Activated naive CD4-positive, alpha-beta T cell treated with anti-CD3 and anti-CD28 coated beads for 36 hours (primary cell): ENCODE results near the gene BLMH. TPM values are rescaled to one million over a fixed set of nuclear protein-coding genes. Genes with fewer than 3 reads are reported as not detected.

Source experiments
- CTCF ChIA-PET: fragments of 350-600 bp; sonication (Branson Sonifier 250); formaldehyde crosslinking; loops from one replicate; lab custom pipeline; 2021; ENCODE audit warnings: antibody characterized with exemption; lab: Charles Lee
- DNase-seq: peaks from one replicate; pipeline ENCODE4 v3.0.0-alpha.2; 2020
- H3K27ac Mint-ChIP-seq: one replicate; pipeline ENCODE4 v1.8.0; 2021; ENCODE audit warnings: mild to moderate bottlenecking, mixed read lengths
- H3K27me3 Mint-ChIP-seq: one replicate; pipeline ENCODE4 v1.8.0; 2021; ENCODE audit warnings: low read depth, mixed read lengths
- H3K36me3 Mint-ChIP-seq: one replicate; pipeline ENCODE4 v1.8.0; 2021; ENCODE audit warnings: low read depth, mixed read lengths
- H3K4me1 Mint-ChIP-seq: one replicate; pipeline ENCODE4 v1.8.0; 2021; ENCODE audit warnings: low read depth, mixed read lengths
- H3K4me3 Mint-ChIP-seq: one replicate; pipeline ENCODE4 v1.8.0; 2021; ENCODE audit warnings: mild to moderate bottlenecking, moderate library complexity, mixed read lengths
- H3K9me3 Mint-ChIP-seq: one replicate; pipeline ENCODE4 v1.8.0; 2021; ENCODE audit warnings: mixed read lengths
- intact Hi-C: fragments of 100-400 bp; cut with micrococcal nuclease; formaldehyde crosslinking; loops from one replicate; pipeline ENCODE4 v1.15.1; 2023
- total RNA-seq, 2 experiments: library from RNA; stranded (reverse); gene quantifications; one replicate each; pipeline ENCODE4 v1.2.3, GENCODE V29; 2021

Gene BLMH
- total RNA-seq, 2 experiments from 2014 or later: 60.9 to 61.5 TPM

DNA sequence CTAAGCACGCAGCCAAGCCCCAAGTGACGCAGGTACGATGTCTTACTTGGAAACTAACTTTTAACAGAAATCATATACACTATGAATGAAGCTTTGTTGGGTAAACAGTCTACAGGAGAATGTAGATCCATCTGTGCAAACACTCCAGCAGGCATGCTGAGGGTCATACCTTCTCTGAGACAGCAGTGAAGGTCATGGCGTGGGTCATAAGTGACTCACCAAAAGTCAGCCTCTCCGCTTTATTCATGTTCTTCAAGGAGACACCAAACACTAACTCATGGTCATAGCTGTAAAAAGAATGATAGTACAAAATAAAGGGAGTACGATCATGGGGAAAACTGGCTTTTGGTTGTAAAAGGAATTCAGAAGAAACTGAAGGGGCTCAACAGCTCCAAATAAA lies 20.6 kb downstream of the BLMH start:
- Mint-ChIP-seq H3K4me3 (no peak overlapping the region), H3K4me1 (no peaks in the 10 kb centered on the region), H3K36me3 (peaks cover 58% of the 10 kb centered on the region), H3K9me3 (no peaks in the 10 kb centered on the region), H3K27me3 (no peaks in the 10 kb centered on the region), H3K27ac (no peak overlapping the region)
- intact Hi-C loops: no loop called here
- CTCF ChIA-PET: interaction anchor here (0.9 kb wide), 1 partner anchor 65 kb away, joined by 3 read pairs; no protein-coding TSS in a partner anchor
- no peak for DNase-seq

DNA sequence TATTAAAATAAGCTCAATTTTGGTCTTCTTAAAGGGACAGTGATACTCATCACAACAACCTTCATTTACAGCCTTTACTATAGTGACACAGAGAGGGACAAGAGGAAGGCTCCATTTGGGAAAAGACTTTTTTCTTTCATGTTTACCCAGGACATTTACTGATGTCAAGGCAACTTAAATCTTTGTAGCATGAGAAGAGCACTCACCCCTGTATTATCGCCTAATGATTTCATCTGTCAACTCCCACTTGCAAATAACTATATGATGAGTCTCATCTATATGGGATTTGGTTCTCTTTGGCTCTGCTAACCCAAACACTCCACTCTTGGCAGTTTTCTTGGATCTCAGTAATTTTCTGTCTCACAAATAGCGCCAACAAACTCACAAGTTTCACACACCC lies 24.1 kb downstream of the BLMH start:
- Mint-ChIP-seq H3K4me1 (no peaks in the 10 kb centered on the region), H3K4me3 (no peak overlapping the region), H3K27me3 (no peaks in the 10 kb centered on the region), H3K9me3 (no peaks in the 10 kb centered on the region), H3K36me3 (peaks cover 48% of the 10 kb centered on the region), H3K27ac (no peak overlapping the region)
- no peak for DNase-seq
- intact Hi-C loops: no loop called here
- CTCF ChIA-PET: no interaction called here

DNA sequence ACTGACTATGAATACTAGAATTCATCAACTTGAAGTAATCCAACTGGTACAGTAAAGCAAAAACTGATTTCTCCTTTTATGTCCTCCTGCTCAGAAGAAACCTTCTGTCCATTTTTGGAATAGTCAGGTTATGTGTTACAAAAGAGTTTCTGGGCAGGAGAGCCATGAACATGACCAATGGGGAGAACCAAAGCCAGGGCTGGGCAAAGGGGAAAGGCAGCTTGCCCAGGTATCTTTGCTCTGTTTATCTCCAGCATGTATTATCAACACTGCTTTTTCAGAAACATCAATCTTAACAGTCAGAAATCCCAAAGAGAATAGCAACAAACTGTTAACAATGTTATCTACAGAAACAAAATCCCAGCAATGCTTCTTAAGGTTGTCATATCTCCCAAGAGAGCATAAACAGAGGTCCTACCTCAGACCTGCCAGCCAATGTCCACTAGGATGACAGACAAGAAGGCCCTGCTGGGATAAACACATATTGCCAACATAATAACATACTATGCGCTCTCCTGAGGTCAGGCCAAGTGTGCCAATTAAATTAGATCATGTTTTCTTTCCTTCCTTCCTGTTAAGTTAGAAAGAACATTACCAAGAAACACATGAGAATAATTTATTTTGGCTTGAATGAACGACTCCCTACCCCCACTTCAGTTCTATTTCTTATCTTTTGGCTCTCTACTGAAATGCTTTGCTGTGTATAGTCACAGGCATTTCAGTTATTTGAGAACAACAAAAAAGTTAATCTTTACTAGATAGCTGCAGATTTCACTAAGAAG lies 28.0 kb downstream of the BLMH start:
- H3K4me1 Mint-ChIP-seq: no peaks in the 10 kb centered on the region
- peaks cover 41% of the 10 kb centered on the region for H3K36me3 Mint-ChIP-seq
- CTCF ChIA-PET: interaction anchor here (0.6 to 1.0 kb wide), 3 partner anchors 9 to 159 kb away, joined by 4 to 7 read pairs (median 4); no protein-coding TSS in a partner anchor
- no peaks in the 10 kb centered on the region for H3K27me3 Mint-ChIP-seq
- no peaks in the 10 kb centered on the region for H3K9me3 Mint-ChIP-seq
- no peak overlapping the region for H3K27ac Mint-ChIP-seq
- no peak overlapping the region for H3K4me3 Mint-ChIP-seq
- intact Hi-C loops: no loop called here
- DNase-seq: no peak

DNA sequence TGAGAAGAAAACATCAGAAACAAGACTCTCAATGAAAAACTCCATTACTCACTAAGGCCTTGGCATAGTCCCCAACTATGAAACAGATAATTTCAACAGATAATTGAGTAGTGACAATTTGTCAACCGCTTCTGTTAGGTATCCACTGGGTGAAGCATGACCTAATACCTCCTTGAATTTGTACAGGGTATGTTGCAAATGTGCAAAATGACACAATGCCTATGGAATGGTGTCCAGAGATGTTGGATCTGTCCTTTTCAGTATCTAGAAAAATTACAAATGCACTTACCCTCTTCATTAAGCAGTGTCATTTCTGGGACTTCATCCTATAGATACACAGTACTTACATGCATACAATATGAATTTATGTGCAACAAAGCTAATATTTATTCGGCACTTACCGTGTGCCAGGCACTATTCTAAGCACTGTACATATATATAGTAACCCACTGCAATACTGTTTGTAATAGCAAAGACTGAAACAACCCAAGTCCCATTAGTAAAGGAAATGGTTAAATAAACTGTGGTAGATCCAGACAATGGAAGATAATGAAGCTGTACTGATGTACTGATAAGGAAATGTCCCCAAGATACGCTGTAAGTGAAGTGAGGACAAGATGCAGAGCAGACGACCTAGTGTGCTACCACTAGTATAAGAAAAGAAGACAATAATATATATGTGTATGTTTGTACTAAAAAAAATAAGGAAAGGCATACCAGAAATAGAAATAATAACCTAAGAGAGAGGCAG lies 34.8 kb downstream of the BLMH start:
- Mint-ChIP-seq H3K4me1 (no peaks in the 10 kb centered on the region), H3K27me3 (no peaks in the 10 kb centered on the region), H3K36me3 (peaks cover 16% of the 10 kb centered on the region), H3K4me3 (no peak overlapping the region), H3K27ac (no peak overlapping the region), H3K9me3 (no peaks in the 10 kb centered on the region)
- intact Hi-C loops: no loop called here
- no peak for DNase-seq
- CTCF ChIA-PET: interaction anchor here (0.5 to 1.6 kb wide), 2 partner anchors 80 to 112 kb away, joined by 4 to 5 read pairs; no protein-coding TSS in a partner anchor

DNA sequence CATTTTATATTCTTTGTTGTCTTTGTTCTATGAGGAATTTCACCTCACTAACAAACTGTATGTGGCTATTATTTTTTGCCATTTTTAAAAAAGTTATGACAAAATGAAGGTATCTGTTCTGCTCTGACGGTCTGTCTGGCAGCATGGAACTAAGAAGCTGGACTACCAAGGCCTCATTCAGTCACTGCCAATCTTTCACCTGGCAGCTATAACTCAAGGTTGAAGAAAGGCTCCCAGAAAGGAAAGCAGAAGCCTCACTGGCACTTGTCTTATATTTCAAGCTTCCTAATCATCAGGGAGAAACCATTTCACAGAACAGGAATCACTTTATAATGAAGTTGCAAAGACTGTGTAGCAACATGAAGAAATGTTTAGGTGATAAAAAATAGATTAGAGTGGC lies 37.6 kb downstream of the BLMH start:
- CTCF ChIA-PET: interaction anchor here (0.7 kb wide), 1 partner anchor 18 kb away, joined by 3 read pairs; no protein-coding TSS in a partner anchor
- Mint-ChIP-seq H3K27me3 (no peaks in the 10 kb centered on the region), H3K9me3 (no peaks in the 10 kb centered on the region), H3K4me1 (no peaks in the 10 kb centered on the region), H3K36me3 (peaks cover 15% of the 10 kb centered on the region), H3K27ac (no peak overlapping the region), H3K4me3 (no peak overlapping the region)
- DNase-seq: no peak
- intact Hi-C loops: no loop called here

DNA sequence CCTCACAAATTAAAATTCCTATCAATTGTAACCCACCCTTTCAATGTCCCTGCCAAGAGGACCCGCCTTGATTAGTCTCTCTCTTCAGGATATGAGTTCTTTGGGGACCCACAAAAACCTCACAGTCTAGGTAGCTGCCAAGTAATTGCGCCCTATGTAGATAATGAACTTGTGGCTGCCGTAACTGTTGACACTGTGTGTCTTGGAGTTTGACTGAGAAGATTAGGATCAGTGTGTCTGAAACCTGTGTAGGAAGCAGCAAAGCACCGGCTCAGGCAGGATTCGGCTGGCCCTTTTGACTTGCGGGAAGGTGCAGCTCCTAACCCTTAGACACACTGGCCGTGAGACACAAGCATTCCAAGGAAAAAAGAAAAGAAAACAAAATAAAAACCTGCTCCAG lies 38.4 kb downstream of the BLMH start:
- intact Hi-C loops: no loop called here
- peaks cover 22% of the 10 kb centered on the region for H3K36me3 Mint-ChIP-seq
- no peak for DNase-seq
- no peaks in the 10 kb centered on the region for H3K4me1 Mint-ChIP-seq
- H3K27ac Mint-ChIP-seq: no peak overlapping the region
- no peaks in the 10 kb centered on the region for H3K9me3 Mint-ChIP-seq
- H3K27me3 Mint-ChIP-seq: no peaks in the 10 kb centered on the region
- no peak overlapping the region for H3K4me3 Mint-ChIP-seq
- CTCF ChIA-PET: interaction anchor here (1.0 kb wide), 1 partner anchor 149 kb away, joined by 3 read pairs; no protein-coding TSS in a partner anchor

DNA sequence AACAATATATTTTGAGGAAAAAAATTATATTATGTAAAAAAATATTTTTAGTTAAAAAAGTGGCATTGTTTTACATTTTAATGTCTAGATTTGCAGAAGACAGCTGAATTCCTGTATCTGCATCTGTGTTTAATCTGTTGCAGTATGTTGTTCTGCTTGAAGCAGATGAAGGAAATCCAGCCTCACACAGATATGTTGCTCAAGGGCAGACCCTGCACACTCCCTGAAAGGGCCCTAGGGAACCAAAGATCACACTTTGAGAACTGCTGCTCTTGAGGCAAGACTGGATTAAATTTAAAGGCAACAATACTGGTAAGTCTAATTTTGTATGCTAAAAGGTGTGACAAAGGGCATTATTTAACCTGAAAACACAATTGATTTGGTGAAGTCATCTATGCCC lies 39.8 kb downstream of the BLMH start:
- Mint-ChIP-seq H3K27ac (no peak overlapping the region), H3K27me3 (no peaks in the 10 kb centered on the region), H3K4me1 (no peaks in the 10 kb centered on the region), H3K9me3 (no peaks in the 10 kb centered on the region), H3K36me3 (peaks cover 25% of the 10 kb centered on the region), H3K4me3 (no peak overlapping the region)
- intact Hi-C loops: no loop called here
- CTCF ChIA-PET: no interaction called here
- no peak for DNase-seq

DNA sequence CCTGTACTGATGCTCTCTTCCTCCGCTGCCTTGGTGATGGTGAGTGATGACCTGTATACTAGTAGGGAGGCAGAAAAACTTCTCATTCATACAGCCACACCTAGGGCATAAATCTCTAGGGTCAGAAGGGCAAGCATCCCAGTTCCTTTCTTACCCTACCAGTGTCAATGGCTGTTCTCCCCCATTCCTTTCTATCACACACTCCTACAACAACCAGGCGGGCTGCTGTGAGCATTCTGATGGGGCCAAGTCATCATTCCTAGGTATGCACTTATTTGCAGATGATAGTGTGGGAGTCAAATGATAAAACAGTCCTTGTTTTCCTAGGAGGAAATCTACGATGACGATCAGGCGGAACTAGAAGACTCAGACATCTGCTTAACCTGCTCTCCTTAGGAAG lies 42.3 kb downstream of the BLMH start:
- Mint-ChIP-seq H3K27me3 (no peaks in the 10 kb centered on the region), H3K36me3 (peaks cover 30% of the 10 kb centered on the region), H3K27ac (no peak overlapping the region), H3K4me3 (no peak overlapping the region), H3K9me3 (no peaks in the 10 kb centered on the region), H3K4me1 (no peaks in the 10 kb centered on the region)
- CTCF ChIA-PET: no interaction called here
- DNase-seq: no peak
- intact Hi-C loops: no loop called here

DNA sequence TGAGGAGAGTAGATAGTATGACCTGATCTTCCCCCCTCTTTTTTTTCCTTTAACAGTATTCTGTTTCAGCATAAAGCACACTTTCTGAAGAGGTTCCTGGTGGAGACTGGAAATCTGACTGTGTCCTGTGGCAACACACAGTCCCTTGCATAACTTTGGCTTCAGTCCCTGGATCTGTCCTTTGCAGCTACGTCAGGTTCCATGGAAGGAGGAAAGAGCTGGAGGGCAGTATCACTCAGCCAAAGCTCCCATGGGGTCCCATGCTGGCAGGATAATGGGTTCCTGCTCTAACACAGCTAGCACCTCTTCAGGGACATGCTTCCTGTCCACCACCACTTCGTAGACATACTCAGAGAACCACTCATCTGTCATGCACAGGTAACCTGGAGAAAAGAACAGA lies 43.0 kb downstream of the BLMH start:
- Mint-ChIP-seq H3K27ac (no peak overlapping the region), H3K4me3 (no peak overlapping the region), H3K9me3 (no peaks in the 10 kb centered on the region), H3K4me1 (no peaks in the 10 kb centered on the region), H3K27me3 (no peaks in the 10 kb centered on the region), H3K36me3 (peaks cover 30% of the 10 kb centered on the region)
- CTCF ChIA-PET: no interaction called here
- DNase-seq: no peak
- intact Hi-C loops: no loop called here

DNA sequence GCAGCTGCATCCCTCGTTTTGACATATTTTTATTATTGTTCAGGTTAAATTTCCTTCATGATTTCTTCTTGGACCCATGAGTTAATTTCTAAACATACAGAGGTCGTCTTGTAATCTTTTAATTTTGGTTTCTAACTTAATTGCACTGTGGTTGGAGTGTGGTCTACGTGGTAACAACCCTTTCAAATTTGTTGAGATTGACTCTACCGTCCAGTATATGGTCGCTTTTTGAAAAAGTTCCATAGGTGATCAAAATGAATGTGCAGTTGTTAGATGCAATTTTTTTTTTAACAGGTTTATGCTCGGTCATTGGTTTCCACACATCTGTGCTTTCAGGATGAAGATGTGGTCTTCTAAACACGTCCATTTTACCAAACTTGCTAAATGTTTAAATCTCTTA lies 45.3 kb downstream of the BLMH start:
- H3K4me1 Mint-ChIP-seq: no peaks in the 10 kb centered on the region
- intact Hi-C loops: no loop called here
- CTCF ChIA-PET: interaction anchor here (0.6 kb wide), 2 partner anchors 228 to 467 kb away, joined by 4 read pairs; no protein-coding TSS in a partner anchor
- no peak for DNase-seq
- peaks cover 30% of the 10 kb centered on the region for H3K36me3 Mint-ChIP-seq
- no peaks in the 10 kb centered on the region for H3K27me3 Mint-ChIP-seq
- no peaks in the 10 kb centered on the region for H3K9me3 Mint-ChIP-seq
- no peak overlapping the region for H3K4me3 Mint-ChIP-seq
- no peak overlapping the region for H3K27ac Mint-ChIP-seq

DNA sequence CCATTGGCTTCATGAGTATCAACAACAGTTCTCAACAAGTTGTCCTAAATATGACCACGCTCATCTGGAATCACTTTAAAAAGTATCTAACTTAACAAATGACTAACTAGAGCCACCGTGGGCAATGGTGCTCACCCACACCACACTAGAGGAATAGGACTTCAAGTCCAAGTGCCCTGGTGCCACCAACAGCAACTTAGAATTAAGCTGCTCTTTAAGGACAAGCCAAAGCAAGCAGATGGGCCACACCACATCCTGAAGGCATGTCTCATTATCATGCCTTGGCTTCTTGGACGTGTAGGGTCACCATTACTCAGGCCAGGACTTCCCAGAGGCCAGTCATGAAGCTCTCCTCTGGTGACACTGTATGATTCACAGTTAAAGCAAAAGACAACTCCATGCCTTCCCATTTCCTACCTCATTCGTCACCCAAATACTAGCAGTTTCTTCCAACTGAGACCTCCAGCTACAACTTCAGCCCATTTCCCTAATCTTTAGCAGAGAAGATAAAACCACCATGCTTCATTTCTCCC lies 46.8 kb downstream of the BLMH start:
- intact Hi-C loops: no loop called here
- no peak for DNase-seq
- H3K27ac Mint-ChIP-seq: no peak overlapping the region
- H3K36me3 Mint-ChIP-seq: peaks cover 23% of the 10 kb centered on the region
- H3K4me3 Mint-ChIP-seq: no peak overlapping the region
- H3K27me3 Mint-ChIP-seq: peaks cover 5% of the 10 kb centered on the region
- CTCF ChIA-PET: interaction anchor here (0.6 kb wide), 1 partner anchor 87 kb away, joined by 3 read pairs; no protein-coding TSS in a partner anchor
- no peaks in the 10 kb centered on the region for H3K9me3 Mint-ChIP-seq
- no peaks in the 10 kb centered on the region for H3K4me1 Mint-ChIP-seq

DNA sequence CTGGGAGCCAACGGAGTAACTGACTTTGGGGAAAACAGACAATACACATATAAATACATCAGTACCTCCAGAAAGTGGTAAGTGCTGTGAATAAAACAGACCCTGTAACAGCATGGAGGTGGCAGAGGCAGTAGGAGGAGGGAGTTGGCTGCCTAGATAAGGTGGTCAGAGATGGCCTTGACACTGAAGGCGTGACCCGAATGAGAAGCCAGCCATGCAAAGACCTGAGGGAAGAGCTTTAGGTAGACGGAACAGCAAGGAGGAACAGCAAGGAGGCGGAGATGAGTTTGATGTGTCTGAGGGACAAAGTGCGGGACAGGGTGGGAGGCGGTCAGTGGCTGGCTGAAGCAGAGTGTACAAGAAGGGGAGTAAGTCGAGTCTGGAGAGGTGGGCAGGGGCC lies 48.2 kb downstream of the BLMH start:
- Mint-ChIP-seq H3K4me3 (no peak overlapping the region), H3K27me3 (peaks cover 14% of the 10 kb centered on the region), H3K36me3 (peaks cover 11% of the 10 kb centered on the region), H3K4me1 (peaks cover 2% of the 10 kb centered on the region), H3K27ac (no peak overlapping the region), H3K9me3 (no peaks in the 10 kb centered on the region)
- no peak for DNase-seq
- CTCF ChIA-PET: no interaction called here
- intact Hi-C loops: no loop called here
